ENCODE results near the gene TRIM62.

Gene TRIM62

GRCh38 chr1:33163621-33164519 is 18.0 kb downstream of the TRIM62 start:
- H4K91ac ChIP-seq (ENCODE audit: low read depth, low read length): peak overlapping the region; percentile 78
- no peaks in the 10 kb centered on the region for H3K27me3 ChIP-seq (ENCODE audit: insufficient read depth, low read length)
- DNase-seq: no peak
- no CpG with 5 or more reads among the region's 14 CpGs for WGBS (ENCODE audit: extremely low coverage, insufficient coverage, insufficient read length)
- no peak overlapping the region for H3K4me3 ChIP-seq (ENCODE audit: low read depth, low read length)
- peaks cover 0 to 3% of the 10 kb centered on the region in 2 experiments for H3K36me3 ChIP-seq (ENCODE audit: control insufficient read depth in 1 of 2, insufficient read depth in 2 of 2, low read length in 2 of 2)
- H2BK5ac ChIP-seq (ENCODE audit: low read depth, low read length, poor library complexity): peak overlapping the region; percentile 73
- peak overlapping the region; percentile 5 for H3K4ac ChIP-seq (ENCODE audit: low read depth, low read length)
- peak overlapping the region; percentile 60 for H2BK120ac ChIP-seq (ENCODE audit: insufficient read depth, low read length, poor library complexity)
- peaks cover 17 to 34% of the 10 kb centered on the region in 2 experiments for H3K4me1 ChIP-seq (ENCODE audit: control insufficient read depth in 1 of 2, insufficient read depth in 2 of 2, low read length in 2 of 2)
- H3K9me3 ChIP-seq (ENCODE audit: insufficient read depth, low read depth, low read length): peaks cover 2% of the 10 kb centered on the region
- H2AK5ac ChIP-seq (ENCODE audit: low read length): peak overlapping the region; percentile 1
- no peaks in the 10 kb centered on the region for H3K79me2 ChIP-seq (ENCODE audit: control insufficient read depth, insufficient read depth, low read length, poor library complexity)
- H2AFZ ChIP-seq (ENCODE audit: insufficient read depth, low read length, poor library complexity): peak overlapping the region; percentile 20
- no peak overlapping the region for H3K9ac ChIP-seq (ENCODE audit: low read length)
- peak overlapping the region; percentile 74 for H3K27ac ChIP-seq (ENCODE audit: low read depth, low read length)
- peak overlapping the region; percentile 36 for H4K8ac ChIP-seq (ENCODE audit: low read depth, low read length)
- H3K4me2 ChIP-seq (ENCODE audit: low read length): peak overlapping the region; percentile 23
- peak overlapping the region; percentile 65 for H3K14ac ChIP-seq (ENCODE audit: low read length)
- H4K12ac ChIP-seq (ENCODE audit: low read depth, low read length): peak overlapping the region; percentile 19
- H2BK12ac ChIP-seq (ENCODE audit: low read length): peak overlapping the region; percentile 35
- peak overlapping the region; percentile 39 for H3K18ac ChIP-seq (ENCODE audit: low read length)
- H3K23ac ChIP-seq (ENCODE audit: low read length): no peak overlapping the region
- H3K79me1 ChIP-seq (ENCODE audit: low read length): peaks cover 12% of the 10 kb centered on the region

GRCh38 chr1:33162141-33162540 is 19.7 kb downstream of the TRIM62 start:
- Histone ChIP-seq H3K18ac (ENCODE audit: low read length) (no peak overlapping the region), H3K4me3 (ENCODE audit: low read depth, low read length) (no peak overlapping the region), H2BK5ac (ENCODE audit: low read depth, low read length, poor library complexity) (peak overlapping the region; percentile 7), H2AK5ac (ENCODE audit: low read length) (peak overlapping the region; percentile 57), H2BK12ac (ENCODE audit: low read length) (peak overlapping the region; percentile 90), H2BK120ac (ENCODE audit: insufficient read depth, low read length, poor library complexity) (peak overlapping the region; percentile 54), H3K27me3 (ENCODE audit: insufficient read depth, low read length) (no peaks in the 10 kb centered on the region), H2AFZ (ENCODE audit: insufficient read depth, low read length, poor library complexity) (no peak overlapping the region), H3K4ac (ENCODE audit: low read depth, low read length) (no peak overlapping the region), H4K12ac (ENCODE audit: low read depth, low read length) (no peak overlapping the region), H3K14ac (ENCODE audit: low read length) (peak overlapping the region; percentile 49), H4K91ac (ENCODE audit: low read depth, low read length) (peak overlapping the region; percentile 58), H3K9ac (ENCODE audit: low read length) (no peak overlapping the region), H3K36me3 (ENCODE audit: control insufficient read depth in 1 of 2, insufficient read depth in 2 of 2, low read length in 2 of 2) (peaks cover 2 to 3% of the 10 kb centered on the region in 2 experiments), H3K4me1 (ENCODE audit: control insufficient read depth in 1 of 2, insufficient read depth in 2 of 2, low read length in 2 of 2) (peaks cover 14 to 22% of the 10 kb centered on the region in 2 experiments), H3K23ac (ENCODE audit: low read length) (no peak overlapping the region), H3K9me3 (ENCODE audit: insufficient read depth, low read depth, low read length) (peaks cover 2% of the 10 kb centered on the region), H3K79me2 (ENCODE audit: control insufficient read depth, insufficient read depth, low read length, poor library complexity) (no peaks in the 10 kb centered on the region), H3K79me1 (ENCODE audit: low read length) (peaks cover 12% of the 10 kb centered on the region), H4K8ac (ENCODE audit: low read depth, low read length) (no peak overlapping the region), H3K27ac (ENCODE audit: low read depth, low read length) (no peak overlapping the region), H3K4me2 (ENCODE audit: low read length) (no peak overlapping the region)
- DNase-seq: no peak
- WGBS (ENCODE audit: extremely low coverage, insufficient coverage, insufficient read length): no CpG with 5 or more reads among the region's 2 CpGs

GRCh38 chr1:33161061-33161681 is 20.7 kb downstream of the TRIM62 start:
- H3K14ac ChIP-seq (ENCODE audit: low read length): no peak overlapping the region
- no peak overlapping the region for H3K4ac ChIP-seq (ENCODE audit: low read depth, low read length)
- DNase-seq: no peak
- WGBS (ENCODE audit: extremely low coverage, insufficient coverage, insufficient read length): no CpG with 5 or more reads among the region's 25 CpGs
- H3K36me3 ChIP-seq (ENCODE audit: control insufficient read depth in 1 of 2, insufficient read depth in 2 of 2, low read length in 2 of 2): peaks cover 2 to 3% of the 10 kb centered on the region in 2 experiments
- no peak overlapping the region for H3K23ac ChIP-seq (ENCODE audit: low read length)
- no peaks in the 10 kb centered on the region for H3K27me3 ChIP-seq (ENCODE audit: insufficient read depth, low read length)
- no peak overlapping the region for H2AK5ac ChIP-seq (ENCODE audit: low read length)
- peaks cover 12% of the 10 kb centered on the region for H3K79me1 ChIP-seq (ENCODE audit: low read length)
- H3K27ac ChIP-seq (ENCODE audit: low read depth, low read length): no peak overlapping the region
- no peak overlapping the region for H3K4me3 ChIP-seq (ENCODE audit: low read depth, low read length)
- no peaks in the 10 kb centered on the region for H3K79me2 ChIP-seq (ENCODE audit: control insufficient read depth, insufficient read depth, low read length, poor library complexity)
- H2BK5ac ChIP-seq (ENCODE audit: low read depth, low read length, poor library complexity): no peak overlapping the region
- no peak overlapping the region for H4K8ac ChIP-seq (ENCODE audit: low read depth, low read length)
- no peak overlapping the region for H2BK12ac ChIP-seq (ENCODE audit: low read length)
- H3K4me2 ChIP-seq (ENCODE audit: low read length): no peak overlapping the region
- H3K9ac ChIP-seq (ENCODE audit: low read length): no peak overlapping the region
- no peak overlapping the region for H2AFZ ChIP-seq (ENCODE audit: insufficient read depth, low read length, poor library complexity)
- H2BK120ac ChIP-seq (ENCODE audit: insufficient read depth, low read length, poor library complexity): no peak overlapping the region
- peaks cover 14 to 22% of the 10 kb centered on the region in 2 experiments for H3K4me1 ChIP-seq (ENCODE audit: control insufficient read depth in 1 of 2, insufficient read depth in 2 of 2, low read length in 2 of 2)
- peaks cover 2% of the 10 kb centered on the region for H3K9me3 ChIP-seq (ENCODE audit: insufficient read depth, low read depth, low read length)
- H4K91ac ChIP-seq (ENCODE audit: low read depth, low read length): no peak overlapping the region
- H3K18ac ChIP-seq (ENCODE audit: low read length): no peak overlapping the region
- H4K12ac ChIP-seq (ENCODE audit: low read depth, low read length): no peak overlapping the region

- H4K8ac ChIP-seq (ENCODE audit: low read depth, low read length): no peak overlapping the region
- no CpG with 5 or more reads among the region's 26 CpGs for WGBS (ENCODE audit: extremely low coverage, insufficient coverage, insufficient read length)
- DNase-seq: no peak
- no peak overlapping the region for H3K9ac ChIP-seq (ENCODE audit: low read length)
- H3K14ac ChIP-seq (ENCODE audit: low read length): no peak overlapping the region
- no peak overlapping the region for H2AFZ ChIP-seq (ENCODE audit: insufficient read depth, low read length, poor library complexity)
- no peak overlapping the region for H3K18ac ChIP-seq (ENCODE audit: low read length)
- H2BK120ac ChIP-seq (ENCODE audit: insufficient read depth, low read length, poor library complexity): no peak overlapping the region
- H2AK5ac ChIP-seq (ENCODE audit: low read length): no peak overlapping the region
- no peak overlapping the region for H4K12ac ChIP-seq (ENCODE audit: low read depth, low read length)
- peaks cover 2 to 3% of the 10 kb centered on the region in 2 experiments for H3K36me3 ChIP-seq (ENCODE audit: control insufficient read depth in 1 of 2, insufficient read depth in 2 of 2, low read length in 2 of 2)
- H3K79me2 ChIP-seq (ENCODE audit: control insufficient read depth, insufficient read depth, low read length, poor library complexity): no peaks in the 10 kb centered on the region
- H3K9me3 ChIP-seq (ENCODE audit: insufficient read depth, low read depth, low read length): no peaks in the 10 kb centered on the region
- no peak overlapping the region for H3K4me3 ChIP-seq (ENCODE audit: low read depth, low read length)
- H3K27me3 ChIP-seq (ENCODE audit: insufficient read depth, low read length): no peaks in the 10 kb centered on the region
- no peak overlapping the region for H3K4me2 ChIP-seq (ENCODE audit: low read length)
- H3K79me1 ChIP-seq (ENCODE audit: low read length): peaks cover 11% of the 10 kb centered on the region
- no peak overlapping the region for H4K91ac ChIP-seq (ENCODE audit: low read depth, low read length)
- no peak overlapping the region for H2BK12ac ChIP-seq (ENCODE audit: low read length)
- no peak overlapping the region for H3K27ac ChIP-seq (ENCODE audit: low read depth, low read length)
- no peak overlapping the region for H3K23ac ChIP-seq (ENCODE audit: low read length)
- peaks cover 13 to 17% of the 10 kb centered on the region in 2 experiments for H3K4me1 ChIP-seq (ENCODE audit: control insufficient read depth in 1 of 2, insufficient read depth in 2 of 2, low read length in 2 of 2)
- H2BK5ac ChIP-seq (ENCODE audit: low read depth, low read length, poor library complexity): no peak overlapping the region
- H3K4ac ChIP-seq (ENCODE audit: low read depth, low read length): no peak overlapping the region
Measured at GRCh38 chr1:33159577-33159976, 22.3 kb downstream of the TRIM62 start.

Measured in trophoblast cell (in vitro differentiated cells and primary cell).